Urothelium cell line (cell line): ENCODE measurements around the gene LRIT3.
A peak's percentile ranks its signal among the peaks of the same experiment; 100 is the strongest.

Source experiments
- DNase-seq: peaks from one replicate; pipeline ENCODE4 v3.0.0; 2011; ENCODE audit warnings: low spot score, mixed read lengths
- FAIRE-seq: peaks from 2 replicates; lab custom pipeline; 2011; peaks lifted over from hg19 to GRCh38; lab: Jason Lieb, UNC

The LRIT3 gene

GRCh38 chr4:109902559-109903251 is 54.8 kb downstream of the LRIT3 start:
- DNase-seq (no peak), FAIRE-seq (no peak)

GRCh38 chr4:109908731-109909130 is 60.8 kb downstream of the LRIT3 start:
- DNase-seq (no peak), FAIRE-seq (no peak)

- DNase-seq, result no peak
- no peak for FAIRE-seq
Observed at GRCh38 chr4:109910256-109910655, 62.3 kb downstream of the LRIT3 start.

GRCh38 chr4:109912706-109913595 is 65.0 kb downstream of the LRIT3 start, which contains the start of gene EGF:
TSS of gene EGF (plus strand) at chr4:109912883. CDS start at chr4:109913336, 453 bp downstream.
- FAIRE-seq (no peak), DNase-seq (peak; percentile 28)

GRCh38 chr4:109913596-109914241 is 65.8 kb downstream of the LRIT3 start:
- FAIRE-seq (no peak), DNase-seq (no peak)

GRCh38 chr4:109914322-109914721 is 66.4 kb downstream of the LRIT3 start:
- DNase-seq (no peak), FAIRE-seq (no peak)

GRCh38 chr4:109915385-109916026 is 67.6 kb downstream of the LRIT3 start:
- DNase-seq (no peak), FAIRE-seq (no peak)

- no peak for DNase-seq
- FAIRE-seq, result no peak
Observed at GRCh38 chr4:109916027-109916409, 68.1 kb downstream of the LRIT3 start.

GRCh38 chr4:109921384-109921808 is 73.5 kb downstream of the LRIT3 start:
- DNase-seq, result peak; percentile 59
- no peak for FAIRE-seq
